ENCODE results near the gene MEG3. TPM values are rescaled to one million over a fixed set of nuclear protein-coding genes. Genes with fewer than 3 reads are reported as not detected.

Gene MEG3
- polyA plus RNA-seq, 1 donor from 2014 or later: not detected

DNA sequence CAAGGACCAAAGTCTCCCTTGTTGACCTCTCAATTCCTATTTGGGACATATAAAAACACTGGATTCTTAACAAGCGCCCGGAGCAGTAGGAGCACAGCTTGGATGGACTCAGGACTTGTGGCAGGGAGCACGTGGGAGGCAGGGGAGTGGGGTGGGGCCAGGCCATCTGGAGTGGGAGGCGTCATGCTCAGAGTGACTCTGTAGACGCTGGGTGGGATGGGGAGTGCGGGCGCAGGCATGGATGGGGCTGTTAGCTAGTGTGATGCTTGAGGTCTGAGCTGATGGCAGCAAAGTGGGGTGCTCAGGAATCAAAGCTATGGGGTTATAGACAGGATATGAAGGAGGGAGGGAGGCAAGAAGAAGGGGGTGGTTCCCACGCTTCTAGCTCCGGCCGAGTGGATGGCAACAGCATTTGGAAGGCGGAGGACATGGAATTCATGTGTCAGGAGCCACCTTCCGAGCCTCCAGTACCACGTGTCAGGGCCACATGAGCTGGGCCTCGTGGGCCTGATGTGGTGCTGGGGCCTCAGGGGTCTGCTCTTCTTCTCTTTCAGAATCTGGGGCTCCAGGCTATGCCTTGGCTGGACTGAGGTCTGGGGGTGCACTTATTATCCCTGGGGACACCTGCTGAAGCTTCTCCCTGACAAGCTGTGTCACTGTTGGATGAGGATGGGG, 26.2 kb downstream of the MEG3 start:
- no peaks in the 10 kb centered on the region for H4K20me1 ChIP-seq (ENCODE audit: insufficient read depth)
- H3K79me2 ChIP-seq (replicated peaks; ENCODE audit: insufficient read depth, low read length): no peaks in the 10 kb centered on the region
- H3K27me3 ChIP-seq (ENCODE audit: insufficient read depth, low read depth, low read length): no peaks in the 10 kb centered on the region
- no peak overlapping the region for H3K4me3 ChIP-seq (ENCODE audit: low read length)
- H3K9ac ChIP-seq (ENCODE audit: low read length): no peak overlapping the region
- no peaks in the 10 kb centered on the region for H3K36me3 ChIP-seq (ENCODE audit: insufficient read depth, low read length)
- no peak overlapping the region for H3K4me2 ChIP-seq (ENCODE audit: low read length)
- H3F3A ChIP-seq (ENCODE audit: insufficient read depth, low read length, poor library complexity, severe bottlenecking): no peaks in the 10 kb centered on the region
- H3K9me3 ChIP-seq (ENCODE audit: low read length): no peaks in the 10 kb centered on the region
- TF ChIP-seq SMC3 (conservative IDR thresholded peaks at IDR 0.05; ENCODE audit: poor library complexity) (no peak), EP300 (conservative IDR thresholded peaks at IDR 0.05; ENCODE audit: poor library complexity, severe bottlenecking) (no peak), EZH2 (IDR thresholded peaks at IDR 0.05; ENCODE audit: borderline replicate concordance, insufficient read depth, low read length, poor library complexity, severe bottlenecking) (no peak), POLR2AphosphoS5 (IDR thresholded peaks at IDR 0.05) (no peak), RAD21 (conservative IDR thresholded peaks at IDR 0.05) (no peak), TAF1 (IDR thresholded peaks at IDR 0.05; ENCODE audit: low read depth) (no peak), MXI1 (conservative IDR thresholded peaks at IDR 0.05; ENCODE audit: poor library complexity, severe bottlenecking) (no peak)
- TF ChIP-seq, protein P1, sequence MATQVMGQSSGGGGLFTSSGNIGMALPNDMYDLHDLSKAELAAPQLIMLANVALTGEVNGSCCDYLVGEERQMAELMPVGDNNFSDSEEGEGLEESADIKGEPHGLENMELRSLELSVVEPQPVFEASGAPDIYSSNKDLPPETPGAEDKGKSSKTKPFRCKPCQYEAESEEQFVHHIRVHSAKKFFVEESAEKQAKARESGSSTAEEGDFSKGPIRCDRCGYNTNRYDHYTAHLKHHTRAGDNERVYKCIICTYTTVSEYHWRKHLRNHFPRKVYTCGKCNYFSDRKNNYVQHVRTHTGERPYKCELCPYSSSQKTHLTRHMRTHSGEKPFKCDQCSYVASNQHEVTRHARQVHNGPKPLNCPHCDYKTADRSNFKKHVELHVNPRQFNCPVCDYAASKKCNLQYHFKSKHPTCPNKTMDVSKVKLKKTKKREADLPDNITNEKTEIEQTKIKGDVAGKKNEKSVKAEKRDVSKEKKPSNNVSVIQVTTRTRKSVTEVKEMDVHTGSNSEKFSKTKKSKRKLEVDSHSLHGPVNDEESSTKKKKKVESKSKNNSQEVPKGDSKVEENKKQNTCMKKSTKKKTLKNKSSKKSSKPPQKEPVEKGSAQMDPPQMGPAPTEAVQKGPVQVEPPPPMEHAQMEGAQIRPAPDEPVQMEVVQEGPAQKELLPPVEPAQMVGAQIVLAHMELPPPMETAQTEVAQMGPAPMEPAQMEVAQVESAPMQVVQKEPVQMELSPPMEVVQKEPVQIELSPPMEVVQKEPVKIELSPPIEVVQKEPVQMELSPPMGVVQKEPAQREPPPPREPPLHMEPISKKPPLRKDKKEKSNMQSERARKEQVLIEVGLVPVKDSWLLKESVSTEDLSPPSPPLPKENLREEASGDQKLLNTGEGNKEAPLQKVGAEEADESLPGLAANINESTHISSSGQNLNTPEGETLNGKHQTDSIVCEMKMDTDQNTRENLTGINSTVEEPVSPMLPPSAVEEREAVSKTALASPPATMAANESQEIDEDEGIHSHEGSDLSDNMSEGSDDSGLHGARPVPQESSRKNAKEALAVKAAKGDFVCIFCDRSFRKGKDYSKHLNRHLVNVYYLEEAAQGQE (IDR thresholded peaks at IDR 0.05; ENCODE audit: borderline replicate concordance): no peak
- TF ChIP-seq, protein P2, sequence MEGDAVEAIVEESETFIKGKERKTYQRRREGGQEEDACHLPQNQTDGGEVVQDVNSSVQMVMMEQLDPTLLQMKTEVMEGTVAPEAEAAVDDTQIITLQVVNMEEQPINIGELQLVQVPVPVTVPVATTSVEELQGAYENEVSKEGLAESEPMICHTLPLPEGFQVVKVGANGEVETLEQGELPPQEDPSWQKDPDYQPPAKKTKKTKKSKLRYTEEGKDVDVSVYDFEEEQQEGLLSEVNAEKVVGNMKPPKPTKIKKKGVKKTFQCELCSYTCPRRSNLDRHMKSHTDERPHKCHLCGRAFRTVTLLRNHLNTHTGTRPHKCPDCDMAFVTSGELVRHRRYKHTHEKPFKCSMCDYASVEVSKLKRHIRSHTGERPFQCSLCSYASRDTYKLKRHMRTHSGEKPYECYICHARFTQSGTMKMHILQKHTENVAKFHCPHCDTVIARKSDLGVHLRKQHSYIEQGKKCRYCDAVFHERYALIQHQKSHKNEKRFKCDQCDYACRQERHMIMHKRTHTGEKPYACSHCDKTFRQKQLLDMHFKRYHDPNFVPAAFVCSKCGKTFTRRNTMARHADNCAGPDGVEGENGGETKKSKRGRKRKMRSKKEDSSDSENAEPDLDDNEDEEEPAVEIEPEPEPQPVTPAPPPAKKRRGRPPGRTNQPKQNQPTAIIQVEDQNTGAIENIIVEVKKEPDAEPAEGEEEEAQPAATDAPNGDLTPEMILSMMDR (IDR thresholded peaks at IDR 0.05; ENCODE audit: poor library complexity, severe bottlenecking): no peak
- H3K9me2 ChIP-seq (ENCODE audit: insufficient read depth, low read length): no peaks in the 10 kb centered on the region
- H2AFZ ChIP-seq (ENCODE audit: low read depth, low read length): no peak overlapping the region
- no peak overlapping the region for H3K27ac ChIP-seq (ENCODE audit: low read length)

DNA sequence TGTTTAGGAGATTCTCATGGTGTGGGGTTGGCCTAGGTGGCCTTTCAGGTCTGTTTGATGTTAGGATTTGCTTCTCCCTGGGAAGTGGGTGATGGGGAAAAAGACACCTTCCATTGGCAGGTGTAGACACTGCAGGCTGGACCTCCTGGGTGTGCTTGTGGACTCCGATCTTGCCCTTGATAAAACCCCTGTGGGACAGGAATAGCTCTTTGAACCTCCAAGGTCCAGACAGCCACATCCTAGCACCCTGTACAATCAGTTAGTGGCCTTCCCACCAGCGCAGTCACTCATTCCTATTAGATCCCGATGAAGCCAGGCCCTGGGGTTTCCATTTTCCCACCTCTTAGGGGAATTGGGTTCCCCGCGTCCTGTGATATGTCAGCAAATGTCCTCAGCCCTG, 28.5 kb downstream of the MEG3 start:
- Histone ChIP-seq H3K9me3 (ENCODE audit: low read length) (no peaks in the 10 kb centered on the region), H2AFZ (ENCODE audit: low read depth, low read length) (no peak overlapping the region), H4K20me1 (ENCODE audit: insufficient read depth) (no peaks in the 10 kb centered on the region), H3K79me2 (replicated peaks; ENCODE audit: insufficient read depth, low read length) (no peaks in the 10 kb centered on the region), H3K9me2 (ENCODE audit: insufficient read depth, low read length) (no peaks in the 10 kb centered on the region), H3K36me3 (ENCODE audit: insufficient read depth, low read length) (no peaks in the 10 kb centered on the region), H3K4me3 (ENCODE audit: low read length) (no peak overlapping the region), H3F3A (ENCODE audit: insufficient read depth, low read length, poor library complexity, severe bottlenecking) (no peaks in the 10 kb centered on the region), H3K27ac (ENCODE audit: low read length) (no peak overlapping the region), H3K27me3 (ENCODE audit: insufficient read depth, low read depth, low read length) (no peaks in the 10 kb centered on the region), H3K9ac (ENCODE audit: low read length) (no peak overlapping the region), H3K4me2 (ENCODE audit: low read length) (no peak overlapping the region)
- TF ChIP-seq EZH2 (IDR thresholded peaks at IDR 0.05; ENCODE audit: borderline replicate concordance, insufficient read depth, low read length, poor library complexity, severe bottlenecking) (no peak), TAF1 (IDR thresholded peaks at IDR 0.05; ENCODE audit: low read depth) (no peak), RAD21 (conservative IDR thresholded peaks at IDR 0.05) (no peak)
- TF ChIP-seq, protein P2 (IDR thresholded peaks at IDR 0.05; ENCODE audit: poor library complexity, severe bottlenecking): no peak

All from neural cell (in vitro differentiated cells).